AG10803 (cell line): Measurements from ENCODE around the gene TGFBR1.

ENCODE experiments used
- DNase-seq: peaks from one replicate; pipeline ENCODE4 v3.0.0; 2010; ENCODE audit warnings: low read depth
- H3K4me3 ChIP-seq: 2 replicates; pipeline ENCODE4 v1.5.1; 2011; ENCODE audit warnings: mild to moderate bottlenecking, low read length, control low read depth
- TF ChIP-seq, protein P1 (sequence below): conservative IDR thresholded peaks from 2 replicates; pipeline ENCODE4 v1.5.1; 2011; ENCODE audit warnings: mild to moderate bottlenecking, low read length, control low read depth, inconsistent platforms

TGFBR1 gene

GRCh38 chr9:99177576-99178366, 72.9 kb downstream of the TGFBR1 start:
- TF ChIP-seq, protein P1, sequence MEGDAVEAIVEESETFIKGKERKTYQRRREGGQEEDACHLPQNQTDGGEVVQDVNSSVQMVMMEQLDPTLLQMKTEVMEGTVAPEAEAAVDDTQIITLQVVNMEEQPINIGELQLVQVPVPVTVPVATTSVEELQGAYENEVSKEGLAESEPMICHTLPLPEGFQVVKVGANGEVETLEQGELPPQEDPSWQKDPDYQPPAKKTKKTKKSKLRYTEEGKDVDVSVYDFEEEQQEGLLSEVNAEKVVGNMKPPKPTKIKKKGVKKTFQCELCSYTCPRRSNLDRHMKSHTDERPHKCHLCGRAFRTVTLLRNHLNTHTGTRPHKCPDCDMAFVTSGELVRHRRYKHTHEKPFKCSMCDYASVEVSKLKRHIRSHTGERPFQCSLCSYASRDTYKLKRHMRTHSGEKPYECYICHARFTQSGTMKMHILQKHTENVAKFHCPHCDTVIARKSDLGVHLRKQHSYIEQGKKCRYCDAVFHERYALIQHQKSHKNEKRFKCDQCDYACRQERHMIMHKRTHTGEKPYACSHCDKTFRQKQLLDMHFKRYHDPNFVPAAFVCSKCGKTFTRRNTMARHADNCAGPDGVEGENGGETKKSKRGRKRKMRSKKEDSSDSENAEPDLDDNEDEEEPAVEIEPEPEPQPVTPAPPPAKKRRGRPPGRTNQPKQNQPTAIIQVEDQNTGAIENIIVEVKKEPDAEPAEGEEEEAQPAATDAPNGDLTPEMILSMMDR, result no peak
- no peak for DNase-seq
- H3K4me3 ChIP-seq, result no peak overlapping the region

DNA sequence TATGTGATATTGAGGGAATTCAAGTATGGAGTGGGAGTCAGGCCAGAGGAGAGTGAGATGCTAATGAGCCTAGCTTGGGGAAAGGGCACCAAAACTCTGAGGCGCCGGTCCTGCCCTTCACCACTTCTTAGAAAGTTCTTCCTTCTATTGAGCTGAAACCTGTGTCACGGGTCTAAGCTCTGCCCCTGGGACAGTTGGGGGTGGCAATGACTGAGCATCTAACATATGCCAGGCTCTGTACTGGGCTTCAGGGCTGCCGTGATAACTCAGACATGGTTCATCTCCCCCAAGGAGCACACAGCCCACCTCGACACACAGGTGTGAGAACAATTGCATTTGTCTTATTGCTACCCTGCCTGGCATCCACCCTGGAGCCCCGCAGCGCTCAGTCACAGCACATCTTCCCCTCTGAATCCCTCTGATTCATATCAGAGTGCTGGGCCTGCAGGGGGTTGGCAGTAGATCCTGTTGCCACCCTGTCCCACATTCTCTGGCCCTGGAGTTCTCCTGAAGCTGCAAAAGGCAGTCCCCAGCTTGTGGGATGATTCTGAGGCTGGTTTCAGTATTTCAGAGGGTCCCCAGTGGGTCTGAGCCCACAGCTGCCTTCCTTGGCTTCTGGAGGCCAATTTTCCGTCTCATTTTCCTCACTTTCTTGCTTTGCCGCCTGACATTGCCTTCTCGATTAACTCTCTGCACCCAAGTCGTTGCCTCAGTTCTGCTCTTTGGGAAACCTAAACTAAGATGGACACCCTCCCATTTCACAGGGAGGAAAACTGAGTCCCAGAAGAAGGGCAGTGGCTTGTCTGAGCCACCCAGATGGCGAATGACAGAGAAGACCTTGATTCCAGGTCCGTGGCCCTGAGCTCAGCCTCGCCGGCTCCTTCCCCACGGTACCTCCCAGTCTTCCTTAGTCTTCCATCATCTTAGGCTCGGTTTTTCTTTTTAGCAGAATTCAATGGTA, 74.3 kb downstream of the TGFBR1 start:
- TF ChIP-seq, protein P1, result no peak
- no peak for DNase-seq
- no peak overlapping the region for H3K4me3 ChIP-seq

- no peak overlapping the region for H3K4me3 ChIP-seq
- TF ChIP-seq, protein P1, result no peak
- DNase-seq, result no peak
These were observed 75.3 kb downstream of the TGFBR1 start for GRCh38 chr9:99180199-99180598.

DNA sequence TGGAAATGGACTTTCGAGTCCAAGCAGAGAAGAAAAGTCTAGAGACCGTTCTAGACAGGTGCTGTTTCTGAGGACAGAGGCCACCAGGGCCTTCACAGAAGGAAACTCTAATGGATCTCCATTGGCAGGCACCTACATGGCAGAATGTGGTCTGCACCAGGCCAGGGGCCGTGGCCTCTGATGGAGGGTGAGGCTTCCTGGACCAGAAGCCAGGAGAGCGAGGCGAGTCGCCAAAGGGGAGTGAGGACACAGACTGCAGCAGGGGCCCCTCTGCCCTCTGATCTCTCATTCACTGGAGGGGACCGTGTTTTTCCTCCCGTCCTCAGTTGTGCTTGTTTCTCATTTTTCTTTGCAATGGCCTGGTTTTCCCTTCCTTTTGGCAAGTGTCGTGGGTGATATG, 75.7 kb downstream of the TGFBR1 start:
- TF ChIP-seq, protein P1, result no peak
- no peak overlapping the region for H3K4me3 ChIP-seq
- DNase-seq, result no peak

- H3K4me3 ChIP-seq, result no peak overlapping the region
- TF ChIP-seq, protein P1, result no peak
- DNase-seq, result peak; percentile 32
These were observed 76.3 kb downstream of the TGFBR1 start for GRCh38 chr9:99181206-99181605.

DNA sequence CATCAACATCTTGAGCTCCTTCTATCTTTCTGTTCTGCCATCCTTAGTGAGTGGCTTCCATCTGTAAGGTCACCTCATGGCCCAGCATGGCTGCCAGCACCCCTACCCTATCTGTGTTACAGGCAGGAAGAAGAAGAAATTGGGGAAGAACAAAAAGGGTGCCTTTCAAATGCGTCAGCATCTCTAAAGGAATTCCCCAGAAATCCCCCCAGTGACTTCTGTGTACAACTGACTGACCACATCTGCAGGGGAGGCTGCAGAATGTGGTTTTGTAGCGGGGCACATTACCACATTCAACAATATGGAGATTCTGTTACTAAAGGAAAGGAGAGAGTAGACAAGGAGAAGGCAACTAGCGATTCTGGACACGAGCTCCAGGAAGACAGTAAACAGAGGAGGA, 76.7 kb downstream of the TGFBR1 start:
- H3K4me3 ChIP-seq, result no peak overlapping the region
- TF ChIP-seq, protein P1, result no peak

More for the DNA sequence above, 76.7 kb downstream of the TGFBR1 start:
- DNase-seq, result peak; percentile 35
